ENCODE data around the gene TIGD6. TPM values are rescaled to one million over a fixed set of nuclear protein-coding genes. Genes with fewer than 3 reads are reported as not detected.
A peak's percentile ranks its signal among the peaks of the same experiment; 100 is the strongest.

TIGD6 gene
- total and polyA plus RNA-seq, 2 of the 4 experiments (the other 2 are of a cell fraction): 5.8 to 6.6 TPM

DNA sequence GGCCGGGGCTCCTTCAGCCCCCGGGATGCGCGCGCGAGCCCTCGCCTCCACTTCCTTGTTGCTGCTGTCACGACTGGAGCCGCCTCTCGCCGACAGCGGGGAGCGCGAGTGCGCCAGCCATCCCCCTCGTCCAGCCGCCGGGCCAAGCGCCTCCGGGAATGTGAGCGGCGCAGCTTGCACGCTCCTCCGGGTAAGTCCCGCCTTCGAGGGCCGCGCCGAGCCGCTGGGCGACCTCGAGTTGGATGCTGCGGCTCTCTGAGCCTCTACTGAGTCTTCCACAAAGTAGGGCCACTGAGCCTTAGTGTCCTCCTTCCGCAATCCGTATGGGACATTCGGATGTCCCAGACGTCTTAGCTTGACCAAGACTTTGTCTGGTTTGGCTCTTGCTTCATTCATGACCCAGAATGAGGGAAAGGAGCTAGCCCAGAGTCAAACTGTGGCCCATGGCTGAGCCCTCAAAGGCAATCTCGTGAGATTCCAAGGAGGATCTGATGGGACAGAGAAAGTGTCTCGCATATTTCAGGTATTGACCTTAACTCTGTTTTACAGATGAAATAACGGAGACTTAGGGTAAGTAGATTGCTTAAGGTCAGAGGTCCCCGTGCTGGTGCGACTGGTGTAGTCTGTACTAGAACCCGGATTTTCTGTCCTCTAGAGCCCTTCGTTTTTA lies 671 bp upstream of the TIGD6 start:
- intact Hi-C loops (cut with micrococcal nuclease): loop anchor here (1.0 to 10.0 kb wide), 4 partner anchors 111 to 434 kb away; partner anchors contain the start of gene TCOF1
- peak overlapping the region; percentile 15; the same call in 1 of the 2 replicates for H3K18ac ChIP-seq (ENCODE audit: low read depth, low read length)
- H3K9me3 ChIP-seq (ENCODE audit: control insufficient read depth, insufficient read depth, low read length): no peaks in the 10 kb centered on the region
- H4K8ac ChIP-seq (ENCODE audit: low read depth in 2 of 2, low read length in 2 of 2): peak overlapping the region in 1 of 2 experiments; percentile 93; a peak in 3 of 4 replicates
- H2BK5ac ChIP-seq (ENCODE audit: low read depth, low read length, poor library complexity, severe bottlenecking): peak overlapping the region; percentile 64
- no peak overlapping the region for H2BK15ac ChIP-seq (ENCODE audit: low read depth, low read length)
- peaks cover 6% of the 10 kb centered on the region for H3K36me3 ChIP-seq (ENCODE audit: control insufficient read depth, insufficient read depth, low read length)
- dilution Hi-C loops (cut with HindIII; ENCODE audit: low sequenced_read_pairs, unreplicated experiment): no loop called here
- peak overlapping the region; percentile 98 for H2AK9ac ChIP-seq (replicated peaks; ENCODE audit: low read depth, low read length, poor library complexity)
- peak overlapping the region; percentile 99 for H3K4me2 ChIP-seq (ENCODE audit: low read depth, low read length)
- CTCF ChIA-PET: interaction anchor here (1.4 to 3.2 kb wide), 2 partner anchors 11 to 167 kb away, joined by 4 to 10 read pairs; no protein-coding TSS in a partner anchor
- H4K5ac ChIP-seq (ENCODE audit: low read depth, low read length): peak overlapping the region; percentile 73
- ATAC-seq (ENCODE audit: low read depth) (peak; percentile 60), DNase-seq (peak; percentile 50)
- in situ Hi-C loops (cut with MboI; ENCODE audit: low sequenced_read_pairs): loop anchor here (10.0 kb wide), 1 partner anchor 214 kb away; no protein-coding TSS in a partner anchor
- TF ChIP-seq MAZ (IDR thresholded peaks at IDR 0.05; ENCODE audit: borderline replicate concordance, low read depth, low read length) (peak; percentile 34; the same call in 1 of the 2 replicates), CHD1 (IDR thresholded peaks at IDR 0.05; ENCODE audit: low read depth, low read length) (0 out of 2 replicates have a peak, but pooled peaks have one; percentile 69), BHLHE40 (IDR thresholded peaks at IDR 0.05; ENCODE audit: low read depth, low read length) (no peak), RFX5 (IDR thresholded peaks at IDR 0.05; ENCODE audit: low read depth, low read length) (no peak)
- H3K27me3 ChIP-seq (ENCODE audit: control insufficient read depth, insufficient read depth, low read length): no peaks in the 10 kb centered on the region
- H3K23ac ChIP-seq (ENCODE audit: low read depth, low read length): peak overlapping the region; percentile 94
- H3K9me1 ChIP-seq (ENCODE audit: insufficient read depth, low read length): peaks cover 10% of the 10 kb centered on the region
- WGBS, 2 experiments (ENCODE audit: extremely low coverage in 2 of 2, insufficient read length in 1 of 2): 0% methylated on average over 22 of the region's 44 CpGs; no CpG with 5 or more reads in 1 of the 2 experiments
- no peak overlapping the region; the same call in 1 of the 2 replicates for H2BK120ac ChIP-seq (ENCODE audit: low read depth, low read length)
- POLR2A ChIA-PET (ENCODE audit: unreplicated experiment): interaction anchor here (0.6 to 1.0 kb wide), 2 partner anchors 108 to 218 kb away, joined by 4 to 5 read pairs; no protein-coding TSS in a partner anchor
- peak overlapping the region; percentile 62 for H3K4me3 ChIP-seq (ENCODE audit: insufficient read depth, low read depth, low read length)
- H4K91ac ChIP-seq (ENCODE audit: insufficient read depth, low read depth, low read length): no peak overlapping the region
- peak overlapping the region; percentile 59; the same call in 1 of the 2 replicates for H2AK5ac ChIP-seq (ENCODE audit: low read depth, low read length)
- peak overlapping the region; percentile 95 for H2AFZ ChIP-seq (replicated peaks; ENCODE audit: low read length, poor library complexity)
- H3K4me1 ChIP-seq (ENCODE audit: control insufficient read depth, insufficient read depth, low read length): no peaks in the 10 kb centered on the region; the same call in 1 of the 2 replicates
- H3K27ac ChIP-seq (ENCODE audit: insufficient read depth, low read length): peak overlapping the region; percentile 75
- no TSS peak for BruUV-seq (replicated peaks)
- peak overlapping the region; percentile 81 for H3K9ac ChIP-seq (ENCODE audit: low read depth, low read length)
- H2BK20ac ChIP-seq (ENCODE audit: low read depth, low read length): no peak overlapping the region
- H3K56ac ChIP-seq (ENCODE audit: extremely low read depth, insufficient read depth, low read length): peak overlapping the region; percentile 70
- peak overlapping the region; percentile 90 for H3K4ac ChIP-seq (ENCODE audit: low read depth, low read length)
- H4K20me1 ChIP-seq (ENCODE audit: insufficient read depth, low read length): peaks cover 32% of the 10 kb centered on the region; the same call in 1 of the 2 replicates
- peak overlapping the region; percentile 82 for H3K14ac ChIP-seq (replicated peaks; ENCODE audit: low read depth, low read length)
- H3K79me1 ChIP-seq (ENCODE audit: low read depth in 1 of 2, low read length in 2 of 2): peaks cover 16 to 61% of the 10 kb centered on the region in 2 experiments
